DOHH2 (cell line): ENCODE measurements around the gene MICAL2.

Experiments used
- EZH2phosphoT487 ChIP-seq: fragments of 200-600 bp; sonication (generic); IDR thresholded peaks from 2 replicates; pipeline ENCODE4 v1.6.1; 2017; ENCODE audit warnings: borderline replicate concordance, mild to moderate bottlenecking, antibody characterized with exemption, low read length, moderate library complexity, mixed read lengths
- TF ChIP-seq, protein P1 (sequence below): fragments of 200-600 bp; sonication (generic); IDR thresholded peaks from one replicate; pipeline ENCODE4 v1.5.1; 2014; ENCODE audit warnings: antibody characterized with exemption, mild to moderate bottlenecking, low read depth, low read length; ENCODE audit not compliant: poor library complexity, severe bottlenecking

DNA sequence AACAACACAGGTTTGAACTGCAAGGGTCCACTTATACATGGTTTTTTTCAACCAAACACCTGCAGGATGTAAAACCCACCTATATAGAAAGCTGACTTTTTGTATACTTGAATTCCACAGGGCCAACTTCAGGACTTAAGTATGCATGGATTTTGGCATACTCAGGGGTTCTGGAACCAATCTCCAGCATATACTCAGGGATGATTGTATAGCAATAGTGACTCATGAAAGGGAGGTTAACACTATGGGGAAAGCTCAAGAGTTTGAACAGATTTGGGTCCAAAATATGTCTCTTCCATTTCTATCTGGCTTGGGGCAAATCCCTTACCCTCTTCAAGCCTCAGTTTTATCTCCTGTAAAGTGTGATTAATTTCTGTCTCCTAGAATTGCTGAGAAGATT lies 94.9 kb downstream of the MICAL2 start:
- TF ChIP-seq, protein P1, sequence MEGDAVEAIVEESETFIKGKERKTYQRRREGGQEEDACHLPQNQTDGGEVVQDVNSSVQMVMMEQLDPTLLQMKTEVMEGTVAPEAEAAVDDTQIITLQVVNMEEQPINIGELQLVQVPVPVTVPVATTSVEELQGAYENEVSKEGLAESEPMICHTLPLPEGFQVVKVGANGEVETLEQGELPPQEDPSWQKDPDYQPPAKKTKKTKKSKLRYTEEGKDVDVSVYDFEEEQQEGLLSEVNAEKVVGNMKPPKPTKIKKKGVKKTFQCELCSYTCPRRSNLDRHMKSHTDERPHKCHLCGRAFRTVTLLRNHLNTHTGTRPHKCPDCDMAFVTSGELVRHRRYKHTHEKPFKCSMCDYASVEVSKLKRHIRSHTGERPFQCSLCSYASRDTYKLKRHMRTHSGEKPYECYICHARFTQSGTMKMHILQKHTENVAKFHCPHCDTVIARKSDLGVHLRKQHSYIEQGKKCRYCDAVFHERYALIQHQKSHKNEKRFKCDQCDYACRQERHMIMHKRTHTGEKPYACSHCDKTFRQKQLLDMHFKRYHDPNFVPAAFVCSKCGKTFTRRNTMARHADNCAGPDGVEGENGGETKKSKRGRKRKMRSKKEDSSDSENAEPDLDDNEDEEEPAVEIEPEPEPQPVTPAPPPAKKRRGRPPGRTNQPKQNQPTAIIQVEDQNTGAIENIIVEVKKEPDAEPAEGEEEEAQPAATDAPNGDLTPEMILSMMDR = no peak
- TF ChIP-seq EZH2phosphoT487 = no peak
